C1 segment of cervical spinal cord (tissue), 14 donors: ENCODE results near the gene TSPOAP1.
A peak's percentile ranks its signal among the peaks of the same experiment; 100 is the strongest.

Experiments used
- DNase-seq, 14 donors: peaks; one replicate each; lab custom pipeline; 2025; lab: John Stamatoyannopoulos, UW

TSPOAP1 gene

GRCh38 chr17:58278661-58279015, 50.0 kb downstream of the TSPOAP1 start:
- peak in 2 of 14 donors; percentile 36 to 60 for DNase-seq

- DNase-seq = no peak
Measured at GRCh38 chr17:58277802-58278595, 50.6 kb downstream of the TSPOAP1 start.

- no peak for DNase-seq
Measured at GRCh38 chr17:58277107-58277801, 51.3 kb downstream of the TSPOAP1 start.

GRCh38 chr17:58276423-58276822, 52.2 kb downstream of the TSPOAP1 start:
- no peak for DNase-seq

GRCh38 chr17:58275417-58275816, 53.2 kb downstream of the TSPOAP1 start:
- DNase-seq = no peak

GRCh38 chr17:58273453-58274104, 55.0 kb downstream of the TSPOAP1 start:
- DNase-seq = no peak

- no peak for DNase-seq
Measured at GRCh38 chr17:58272367-58273280, 56.0 kb downstream of the TSPOAP1 start.

- DNase-seq = no peak
Measured at GRCh38 chr17:58271216-58271931, 57.2 kb downstream of the TSPOAP1 start.

GRCh38 chr17:58270476-58271215, 57.9 kb downstream of the TSPOAP1 start:
- no peak for DNase-seq

GRCh38 chr17:58269557-58270291, 58.9 kb downstream of the TSPOAP1 start:
- DNase-seq = no peak

- DNase-seq = no peak
Measured at GRCh38 chr17:58268774-58269556, 59.6 kb downstream of the TSPOAP1 start.

- no peak for DNase-seq
Measured at GRCh38 chr17:58268326-58268725, 60.3 kb downstream of the TSPOAP1 start.

GRCh38 chr17:58267347-58268324, 61.0 kb downstream of the TSPOAP1 start:
- no peak for DNase-seq

- DNase-seq = no peak
Measured at GRCh38 chr17:58265902-58266875, 62.4 kb downstream of the TSPOAP1 start.

- DNase-seq = no peak
Measured at GRCh38 chr17:58265271-58265670, 63.3 kb downstream of the TSPOAP1 start.

GRCh38 chr17:58264407-58265103, 64.0 kb downstream of the TSPOAP1 start:
- no peak for DNase-seq
